Astrocyte (in vitro differentiated cells and primary cell): ENCODE results near the gene CCDC117.

Experiments
- CTCF ChIP-seq: IDR thresholded peaks from 2 replicates; pipeline ENCODE4 v1.5.1; 2011; ENCODE audit warnings: low read depth, mild to moderate bottlenecking, inconsistent platforms, low read length, moderate library complexity; ENCODE audit not compliant: insufficient read depth
- EZH2 ChIP-seq: IDR thresholded peaks from 2 replicates; pipeline ENCODE4 v1.6.1; 2012; ENCODE audit warnings: mild to moderate bottlenecking, low read length, inconsistent platforms; ENCODE audit not compliant: insufficient read depth

GRCh38 chr22:28822930-28823551, 50.5 kb downstream of the CCDC117 start:
- TF ChIP-seq CTCF, result no peak
- TF ChIP-seq EZH2, result no peak
